GM12878 (cell line): ENCODE results near the gene HNF4A. TPM values are rescaled to one million over a fixed set of nuclear protein-coding genes. Genes with fewer than 3 reads are reported as not detected.

Experiments used
- ATAC-seq: fragments of 200-7000 bp; cut with Tn5 transposase; 3 replicates; pipeline ENCODE4 v1.9.1; 2020; ENCODE audit warnings: mild to moderate bottlenecking, moderate library complexity
- BruUV-seq: library from RNA; stranded (reverse); fragments of 400-500 nt; replicated peaks from 2 replicates; lab custom pipeline; 2021; lab: Mats Ljungman, UMichigan
- CTCF ChIA-PET: fragments of 300-600 bp; sonication (Branson Sonifier 250); formaldehyde crosslinking; extraction: SDS; loops from one replicate; lab custom pipeline; 2021; ENCODE audit warnings: inconsistent platforms; lab: Yijun Ruan, JAX
- POLR2A ChIA-PET: fragments of 350-600 bp; formaldehyde crosslinking; extraction: SDS; loops from one replicate; lab custom pipeline; 2021; ENCODE audit warnings: inconsistent platforms; lab: Charles Lee
- RAD21 ChIA-PET: fragments of 300-600 bp; sonication (Branson Sonifier 250); formaldehyde crosslinking; loops from one replicate; lab custom pipeline; 2023; ENCODE audit warnings: antibody characterized with exemption; ENCODE audit not compliant: unreplicated experiment; lab: Charles Lee
- SMC1A ChIA-PET: fragments of 300-600 bp; sonication (Branson Sonifier 250); formaldehyde crosslinking; loops from one replicate; lab custom pipeline; 2023; ENCODE audit not compliant: unreplicated experiment, uncharacterized antibody; lab: Charles Lee
- DNase-seq: peaks from one replicate; pipeline ENCODE4 v3.0.0-alpha.2; 2011; ENCODE audit warnings: low read depth, low spot score
- FAIRE-seq: peaks from 3 replicates; lab custom pipeline; 2011; peaks lifted over from hg19 to GRCh38; lab: Jason Lieb, UNC
- H2AFZ ChIP-seq: 2 replicates; pipeline ENCODE4 v1.6.0; 2011; ENCODE audit warnings: low read depth, low read length, control low read depth; ENCODE audit not compliant: control insufficient read depth
- H3K27ac ChIP-seq: 2 replicates; pipeline ENCODE4 v1.5.1; 2011; ENCODE audit warnings: control low read depth; ENCODE audit not compliant: control insufficient read depth, insufficient read depth
- H3K27me3 ChIP-seq, 2 experiments: replicated peaks in 1 of 2; 2 replicates each; pipeline versions ENCODE4 v1.6.0 to v1.6.1; 2011; ENCODE audit warnings: low read length in 1 of 2; ENCODE audit not compliant: control insufficient read depth in 2 of 2, insufficient read depth in 2 of 2
- H3K36me3 ChIP-seq, 2 experiments: 2 replicates each; pipeline ENCODE4 v1.5.1; 2011; ENCODE audit warnings: low read length in 1 of 2; ENCODE audit not compliant: control insufficient read depth in 2 of 2, insufficient read depth in 2 of 2
- H3K4me1 ChIP-seq: 2 replicates; pipeline ENCODE4 v1.6.1; 2011; ENCODE audit warnings: mild to moderate bottlenecking, low read length, moderate library complexity, mixed read lengths; ENCODE audit not compliant: control insufficient read depth, insufficient read depth
- H3K4me2 ChIP-seq: 2 replicates; pipeline ENCODE4 v1.6.0; 2011; ENCODE audit warnings: control low read depth; ENCODE audit not compliant: control insufficient read depth, insufficient read depth
- H3K4me3 ChIP-seq: fragments of 200-600 bp; sonication (generic); 2 replicates; pipeline ENCODE4 v1.5.1; 2016
- H3K79me2 ChIP-seq: 2 replicates; pipeline ENCODE4 v1.6.0; 2011; ENCODE audit warnings: low read length; ENCODE audit not compliant: control insufficient read depth, insufficient read depth
- H3K9ac ChIP-seq: 2 replicates; pipeline ENCODE4 v1.8.0; 2011; ENCODE audit warnings: low read length, control low read depth, mixed read lengths; ENCODE audit not compliant: control insufficient read depth, insufficient read depth
- H3K9me3 ChIP-seq: replicated peaks from 3 replicates; pipeline ENCODE4 v1.5.1; 2011; ENCODE audit warnings: mild to moderate bottlenecking, low read length; ENCODE audit not compliant: control insufficient read depth, insufficient read depth
- H4K20me1 ChIP-seq: 2 replicates; pipeline ENCODE4 v1.6.0; 2011; ENCODE audit not compliant: control insufficient read depth, insufficient read depth
- BCL11A ChIP-seq: IDR thresholded peaks from 2 replicates; pipeline ENCODE4 v1.6.1; 2011; ENCODE audit warnings: low read depth, low read length
- BRCA1 ChIP-seq: IDR thresholded peaks from 2 replicates; pipeline ENCODE4 v1.6.1; 2011; ENCODE audit warnings: low read depth, low read length, improper control_type of control experiment
- CHD1 ChIP-seq: IDR thresholded peaks from 2 replicates; pipeline ENCODE4 v1.6.1; 2012; ENCODE audit warnings: low read depth, low read length, improper control_type of control experiment
- KLF5 ChIP-seq: fragments of 450-650 bp; IDR thresholded peaks from 2 replicates; pipeline ENCODE4 v1.6.1; 2014; ENCODE audit warnings: mild to moderate bottlenecking; ENCODE audit not compliant: partially characterized antibody
- MEF2A ChIP-seq: IDR thresholded peaks from 2 replicates; pipeline ENCODE4 v1.6.1; 2011; ENCODE audit warnings: low read depth, mild to moderate bottlenecking, low read length, moderate library complexity; ENCODE audit not compliant: insufficient read depth
- MLLT1 ChIP-seq: fragments of 450-650 bp; IDR thresholded peaks from 2 replicates; pipeline ENCODE4 v1.6.1; 2016; ENCODE audit warnings: mild to moderate bottlenecking
- NFYB ChIP-seq: IDR thresholded peaks from 2 replicates; pipeline ENCODE4 v1.6.1; 2011; ENCODE audit warnings: low read depth, mild to moderate bottlenecking, low read length, improper control_type of control experiment, moderate library complexity; ENCODE audit not compliant: insufficient read depth
- RB1 ChIP-seq: fragments of 450-650 bp; formaldehyde crosslinking; IDR thresholded peaks from 2 replicates; pipeline ENCODE4 v1.6.1; 2017; ENCODE audit warnings: mild to moderate bottlenecking, borderline replicate concordance
- REST ChIP-seq: IDR thresholded peaks from 2 replicates; pipeline ENCODE4 v1.6.1; 2012; ENCODE audit warnings: mild to moderate bottlenecking, low read depth, low read length
- SMC3 ChIP-seq: IDR thresholded peaks from 2 replicates; pipeline ENCODE4 v1.6.1; 2011; ENCODE audit warnings: low read length, improper control_type of control experiment, borderline replicate concordance
- STAT1 ChIP-seq: fragments of 450-650 bp; conservative IDR thresholded peaks from 2 replicates; pipeline ENCODE4 v1.6.1; 2014; ENCODE audit warnings: antibody characterized with exemption, mild to moderate bottlenecking
- ZBTB33 ChIP-seq: fragments of 450-650 bp; IDR thresholded peaks from 2 replicates; pipeline ENCODE4 v1.6.1; 2017; ENCODE audit warnings: mild to moderate bottlenecking
- ZNF24 ChIP-seq: fragments of 450-650 bp; IDR thresholded peaks from 2 replicates; pipeline ENCODE4 v1.6.1; 2017; ENCODE audit warnings: antibody characterized with exemption, mild to moderate bottlenecking
- WGBS: methylation state at CpG from one replicate; pipeline ENCODE4 v1.1.6; 2016; ENCODE audit warnings: low lambda C conversion rate; ENCODE audit not compliant: insufficient replicate concordance, insufficient coverage; ENCODE audit errors: missing lambda C conversion rate; 5-methylcytosine and 5-hydroxymethylcytosine counted together
- in situ Hi-C: fragments of 300-500 bp; cut with MboI; formaldehyde crosslinking; loops from 9 replicates; pipeline ENCODE4 v1.14.3; 2018; ENCODE audit warnings: mixed read lengths
- intact Hi-C: fragments of 100-400 bp; cut with micrococcal nuclease; formaldehyde crosslinking; loops from one replicate; pipeline ENCODE4 v1.14.2; 2022; ENCODE audit not compliant: unreplicated experiment
- polyA plus RNA-seq, 11 experiments: library from polyadenylated mRNA; depleted of rRNA in 4 of 11; unstranded in 6 of 11; stranded (reverse) in 5 of 11; fragments of >200 nt; fragmentation: Nextera tagmentation in 4 of 11; fragmentation: Illumina TruSeq in 1 of 11; extraction: Ambion mirVana in 4 of 11; extraction: Trizol in 1 of 11; gene quantifications; 1 replicate in 1 of 11; 2 replicates in 10 of 11; pipeline versions ENCODE4 v1.2.1 to v1.2.3, GENCODE V29; 2011 to 2016; ENCODE audit warnings: inconsistent platforms in 2 of 11, missing spikeins in 2 of 11, low read depth in 1 of 11
- total RNA-seq, 4 experiments: library from RNA; depleted of rRNA in 3 of 4; stranded (reverse); fragments of >200 nt in 3 of 4; fragmentation: Illumina TruSeq in 1 of 4; extraction: Trizol in 1 of 4; gene quantifications; 2 replicates each; pipeline versions ENCODE4 v1.2.1 to v1.2.3, GENCODE V29; 2013 to 2021

Gene HNF4A
- total and polyA plus RNA-seq, 10 of the 15 experiments (the other 5 are each of a cell fraction or from before 2014, with no cell fraction given), result 0.21 TPM; not detected in 9

GRCh38 chr20:44439318-44439717, 83.8 kb downstream of the HNF4A start (continued):
- TF ChIP-seq ZNF24 (no peak), RB1 (no peak)

GRCh38 chr20:44442298-44443070, 87.0 kb downstream of the HNF4A start:
- Histone ChIP-seq H3K9me3 (no peaks in the 10 kb centered on the region), H3K9ac (no peak overlapping the region), H3K27ac (no peak overlapping the region), H3K27me3 (no peaks in the 10 kb centered on the region), H3K4me3 (no peak overlapping the region), H3K4me1 (no peaks in the 10 kb centered on the region), H2AFZ (no peak overlapping the region), H4K20me1 (no peaks in the 10 kb centered on the region), H3K79me2 (no peaks in the 10 kb centered on the region), H3K36me3 (no peaks in the 10 kb centered on the region), H3K4me2 (no peak overlapping the region)
- ChIA-PET POLR2A (no interaction called here), CTCF (no interaction called here), SMC1A (interaction anchor here (0.7 kb wide), 1 partner anchor 671 kb away, joined by 4 read pairs; no protein-coding TSS in a partner anchor), RAD21 (no interaction called here)
- BruUV-seq, result no TSS peak
- DNase-seq (no peak), ATAC-seq (no peak), FAIRE-seq (no peak)
- WGBS, result 35% methylated on average over 12 of the region's 12 CpGs
- in situ Hi-C loops, result no loop called here
- intact Hi-C loops, result no loop called here
- no peak for TF ChIP-seq REST
- TF ChIP-seq CHD1, result no peak
- TF ChIP-seq BRCA1, result no peak
- TF ChIP-seq SMC3, result no peak
- TF ChIP-seq NFYB, result no peak
- TF ChIP-seq STAT1, result no peak
- no peak for TF ChIP-seq MEF2A
- no peak for TF ChIP-seq ZBTB33
- TF ChIP-seq MLLT1, result no peak
- TF ChIP-seq KLF5, result no peak
- no peak for TF ChIP-seq BCL11A
